A673 (cell line): ENCODE data around the gene SART3. TPM values are rescaled to one million over a fixed set of nuclear protein-coding genes. Genes with fewer than 3 reads are reported as not detected.

Source experiments
- BruUV-seq: library from RNA; stranded (reverse); fragments of 400-500 nt; replicated peaks from 2 replicates; lab custom pipeline; 2021; lab: Mats Ljungman, UMichigan
- CTCF ChIA-PET: fragments of 300-600 bp; sonication (Branson Sonifier 250); formaldehyde crosslinking; loops from one replicate; lab custom pipeline; 2022; ENCODE audit warnings: antibody characterized with exemption; lab: Charles Lee
- POLR2A ChIA-PET: fragments of 300-600 bp; sonication (Branson Sonifier 250); formaldehyde crosslinking; loops from one replicate; lab custom pipeline; 2022; ENCODE audit warnings: antibody characterized with exemption; ENCODE audit not compliant: low non-redundant PET; lab: Charles Lee
- DNase-seq: peaks from one replicate; pipeline ENCODE4 v3.0.0-alpha.2; 2015; ENCODE audit warnings: low spot score
- H3K27ac ChIP-seq: fragments of 200-600 bp; sonication (generic); 2 replicates; pipeline ENCODE4 v1.5.1; 2016; ENCODE audit warnings: mixed run types, low read depth, mild to moderate bottlenecking, mixed read lengths, antibody characterized with exemption, low read length; ENCODE audit not compliant: poor library complexity, severe bottlenecking
- H3K27me3 ChIP-seq: fragments of 200-600 bp; sonication (generic); replicated peaks from 2 replicates; pipeline ENCODE4 v1.6.1; 2017; ENCODE audit warnings: mixed run types, low read depth, mild to moderate bottlenecking, mixed read lengths, antibody characterized with exemption, low read length; ENCODE audit not compliant: insufficient read depth, poor library complexity
- H3K36me3 ChIP-seq: fragments of 200-600 bp; sonication (generic); 2 replicates; pipeline ENCODE4 v1.6.1; 2016; ENCODE audit warnings: mixed run types, mild to moderate bottlenecking, mixed read lengths, antibody characterized with exemption, low read length; ENCODE audit not compliant: insufficient read depth, poor library complexity, severe bottlenecking
- H3K4me1 ChIP-seq: fragments of 200-600 bp; sonication (generic); 2 replicates; pipeline ENCODE4 v1.6.1; 2017; ENCODE audit warnings: mixed run types, mild to moderate bottlenecking, mixed read lengths, antibody characterized with exemption, low read length; ENCODE audit not compliant: insufficient read depth, poor library complexity, severe bottlenecking
- H3K4me3 ChIP-seq: fragments of 200-600 bp; sonication (generic); 2 replicates; pipeline ENCODE4 v1.5.1; 2016; ENCODE audit warnings: low read depth, mixed run types, mild to moderate bottlenecking, mixed read lengths, low read length; ENCODE audit not compliant: poor library complexity, severe bottlenecking
- H3K9me3 ChIP-seq: fragments of 200-600 bp; sonication (generic); 2 replicates; pipeline ENCODE4 v1.6.1; 2016; ENCODE audit warnings: mixed run types, low read depth, mild to moderate bottlenecking, mixed read lengths, antibody characterized with exemption, low read length; ENCODE audit not compliant: poor library complexity, severe bottlenecking
- EZH2 ChIP-seq: fragments of 200-600 bp; sonication (generic); IDR thresholded peaks from 2 replicates; pipeline ENCODE4 v1.6.1; 2017; ENCODE audit warnings: borderline replicate concordance, low read depth, mild to moderate bottlenecking, mixed read lengths, antibody characterized with exemption, low read length; ENCODE audit not compliant: poor library complexity, severe bottlenecking
- intact Hi-C: fragments of 100-400 bp; cut with micrococcal nuclease; formaldehyde crosslinking; loops from one replicate; pipeline ENCODE4 v1.10.0; 2022; ENCODE audit not compliant: unreplicated experiment
- total RNA-seq: library from RNA; stranded (reverse); gene quantifications from 2 replicates; pipeline ENCODE4 v1.2.3, GENCODE V29; 2021
- TF ChIP-seq, protein P1 (sequence below): fragments of 300-800, 200-600 bp; sonication (generic); conservative IDR thresholded peaks from 2 replicates; pipeline ENCODE4 v1.5.1; 2017; ENCODE audit warnings: low read depth, mild to moderate bottlenecking, antibody characterized with exemption, low read length, moderate library complexity, mixed read lengths

Gene SART3
- total RNA-seq, 1 experiment from 2014 or later, result 99.3 TPM

- ChIA-PET CTCF (interaction anchor here (0.7 kb wide), 1 partner anchor 272 kb away, joined by 6 read pairs; no protein-coding TSS in a partner anchor), POLR2A (no interaction called here)
- no peak for DNase-seq
- intact Hi-C loops, result loop anchor here (5.0 to 10.0 kb wide), 3 partner anchors 448 to 595 kb away; no protein-coding TSS in a partner anchor
- no peaks in the 10 kb centered on the region for H3K36me3 ChIP-seq
- peaks cover 21% of the 10 kb centered on the region for H3K4me1 ChIP-seq
- H3K27ac ChIP-seq, result no peak overlapping the region
- no peaks in the 10 kb centered on the region for H3K9me3 ChIP-seq
- H3K4me3 ChIP-seq, result no peak overlapping the region
- BruUV-seq, result no TSS peak
- TF ChIP-seq, protein P1, sequence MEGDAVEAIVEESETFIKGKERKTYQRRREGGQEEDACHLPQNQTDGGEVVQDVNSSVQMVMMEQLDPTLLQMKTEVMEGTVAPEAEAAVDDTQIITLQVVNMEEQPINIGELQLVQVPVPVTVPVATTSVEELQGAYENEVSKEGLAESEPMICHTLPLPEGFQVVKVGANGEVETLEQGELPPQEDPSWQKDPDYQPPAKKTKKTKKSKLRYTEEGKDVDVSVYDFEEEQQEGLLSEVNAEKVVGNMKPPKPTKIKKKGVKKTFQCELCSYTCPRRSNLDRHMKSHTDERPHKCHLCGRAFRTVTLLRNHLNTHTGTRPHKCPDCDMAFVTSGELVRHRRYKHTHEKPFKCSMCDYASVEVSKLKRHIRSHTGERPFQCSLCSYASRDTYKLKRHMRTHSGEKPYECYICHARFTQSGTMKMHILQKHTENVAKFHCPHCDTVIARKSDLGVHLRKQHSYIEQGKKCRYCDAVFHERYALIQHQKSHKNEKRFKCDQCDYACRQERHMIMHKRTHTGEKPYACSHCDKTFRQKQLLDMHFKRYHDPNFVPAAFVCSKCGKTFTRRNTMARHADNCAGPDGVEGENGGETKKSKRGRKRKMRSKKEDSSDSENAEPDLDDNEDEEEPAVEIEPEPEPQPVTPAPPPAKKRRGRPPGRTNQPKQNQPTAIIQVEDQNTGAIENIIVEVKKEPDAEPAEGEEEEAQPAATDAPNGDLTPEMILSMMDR, result no peak
- TF ChIP-seq EZH2, result no peak
- peaks cover 2% of the 10 kb centered on the region for H3K27me3 ChIP-seq
Observed at GRCh38 chr12:108509806-108510205, 51.2 kb downstream of the SART3 start.

DNA sequence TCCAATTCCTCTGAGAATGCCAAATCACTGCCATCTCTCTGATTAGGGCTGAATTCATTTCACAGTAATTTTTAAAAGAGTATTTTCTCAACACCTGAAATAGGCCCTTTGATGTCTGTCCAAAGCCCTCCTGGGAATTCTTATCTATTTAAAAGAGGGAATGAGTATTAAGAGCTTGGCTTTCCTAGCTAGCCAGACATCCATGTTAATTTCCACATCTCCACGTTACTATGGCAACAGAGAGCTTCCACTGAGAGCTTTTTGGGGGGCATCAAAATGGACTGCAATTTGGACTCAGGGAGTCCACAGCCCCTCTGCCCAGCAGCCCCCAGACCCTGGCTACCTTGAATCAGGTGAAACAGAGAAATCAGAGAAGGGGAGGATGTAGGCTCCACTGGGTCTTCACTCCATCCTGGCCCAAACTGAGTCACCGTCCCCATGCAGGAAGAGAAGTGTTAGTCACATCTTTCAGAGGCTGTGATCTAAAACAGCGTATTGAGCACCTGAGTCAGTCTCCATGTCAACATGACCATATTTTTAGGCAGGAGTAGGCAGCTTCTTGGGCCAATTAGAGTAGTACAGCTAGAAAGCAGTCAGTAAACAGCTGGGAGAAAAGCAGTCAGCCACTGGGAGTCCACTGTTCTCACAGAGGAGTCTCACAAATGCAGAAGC lies 52.9 kb downstream of the SART3 start:
- Histone ChIP-seq H3K27me3 (peaks cover 2% of the 10 kb centered on the region), H3K4me1 (peaks cover 21% of the 10 kb centered on the region), H3K4me3 (no peak overlapping the region), H3K36me3 (no peaks in the 10 kb centered on the region), H3K9me3 (peaks cover 2% of the 10 kb centered on the region), H3K27ac (no peak overlapping the region)
- ChIA-PET CTCF (no interaction called here), POLR2A (interaction anchor here (0.6 kb wide), 1 partner anchor 11 kb away, joined by 4 read pairs; no protein-coding TSS in a partner anchor)
- DNase-seq, result no peak
- intact Hi-C loops, result no loop called here
- no peak for TF ChIP-seq EZH2
- TF ChIP-seq, protein P1, result no peak
- BruUV-seq, result no TSS peak

- CTCF ChIA-PET, result no interaction called here
- H3K27ac ChIP-seq, result no peak overlapping the region
- H3K9me3 ChIP-seq, result peaks cover 7% of the 10 kb centered on the region
- intact Hi-C loops, result no loop called here
- no peak for TF ChIP-seq EZH2
- TF ChIP-seq, protein P1, result no peak
- no peak for DNase-seq
- peaks cover 2% of the 10 kb centered on the region for H3K27me3 ChIP-seq
- POLR2A ChIA-PET, result no interaction called here
- H3K4me1 ChIP-seq, result peaks cover 13% of the 10 kb centered on the region
- no peak overlapping the region for H3K4me3 ChIP-seq
- BruUV-seq, result no TSS peak
- H3K36me3 ChIP-seq, result no peaks in the 10 kb centered on the region
Observed at GRCh38 chr12:108505129-108505528, 55.8 kb downstream of the SART3 start.
